K562 (cell line): ENCODE data around the gene CLCA2. TPM values are rescaled to one million over a fixed set of nuclear protein-coding genes. Genes with fewer than 3 reads are reported as not detected.
A peak's percentile ranks its signal among the peaks of the same experiment; 100 is the strongest.

Experiments
- ATF1 ChIP-seq, 2 experiments: fragments of 450-650 bp in 1 of 2; IDR thresholded peaks; 2 replicates each; pipeline ENCODE4 v1.6.1; 2016; ENCODE audit warnings: missing compliant biosample characterization in 1 of 2, missing genetic modification characterization in 1 of 2
- CBFA2T3 ChIP-seq: fragments of 450-650 bp; IDR thresholded peaks from 2 replicates; pipeline ENCODE4 v1.6.1; 2017
- CSDE1 ChIP-seq, 2 experiments: fragments of 450-650 bp; IDR thresholded peaks; 2 replicates each; pipeline ENCODE4 v1.6.1; 2016; ENCODE audit warnings: mild to moderate bottlenecking in 1 of 2
- GABPA ChIP-seq: fragments of 200-800 bp; sonication (Bioruptor generic); conservative IDR thresholded peaks from 2 replicates; pipeline ENCODE4 v1.6.1; 2016; ENCODE audit warnings: low read depth, missing genetic modification characterization, missing compliant biosample characterization
- HNRNPUL1 ChIP-seq: fragments of 200-400 bp; formaldehyde crosslinking; IDR thresholded peaks from 2 replicates; pipeline ENCODE4 v1.6.1; 2017; ENCODE audit warnings: low read length
- KAT8 ChIP-seq: fragments of 450-650 bp; IDR thresholded peaks from 2 replicates; pipeline ENCODE4 v1.6.1; 2016; ENCODE audit warnings: low read depth, mild to moderate bottlenecking
- NUFIP1 ChIP-seq: fragments of 450-650 bp; IDR thresholded peaks from 2 replicates; pipeline ENCODE4 v1.6.1; 2018; ENCODE audit not compliant: partially characterized antibody
- POLR2H ChIP-seq: IDR thresholded peaks from 2 replicates; pipeline ENCODE4 v1.6.1; 2016; ENCODE audit warnings: missing genetic modification characterization, low read depth, mild to moderate bottlenecking, control low read depth, missing compliant biosample characterization, moderate library complexity
- RFX7 ChIP-seq: fragments of 250-450 bp; sonication (Bioruptor Pico); IDR thresholded peaks from 2 replicates; pipeline ENCODE4 v1.5.1; 2021; ENCODE audit warnings: mild to moderate bottlenecking
- SMAD3 ChIP-seq: fragments of 450-650 bp; formaldehyde crosslinking; conservative IDR thresholded peaks from 2 replicates; pipeline ENCODE4 v1.4.0; 2020; ENCODE audit warnings: mild to moderate bottlenecking
- STAT5B ChIP-seq: fragments of 250-450 bp; sonication (Bioruptor Pico); IDR thresholded peaks from 2 replicates; pipeline ENCODE4 v1.8.0; 2021; ENCODE audit warnings: mild to moderate bottlenecking, inconsistent platforms
- TCF3 ChIP-seq: sonication (generic); formaldehyde crosslinking; IDR thresholded peaks from 2 replicates; pipeline ENCODE4 v1.4.0; 2020; ENCODE audit warnings: mild to moderate bottlenecking, missing genetic modification reagents
- TOE1 ChIP-seq, 2 experiments: fragments of 450-650 bp in 1 of 2; sonication (generic) in 1 of 2; formaldehyde crosslinking in 1 of 2; IDR thresholded peaks; 2 replicates each; pipeline versions ENCODE4 v1.7.1 to v1.8.0; 2016 to 2022; ENCODE audit warnings: borderline replicate concordance in 2 of 2, mild to moderate bottlenecking in 2 of 2, antibody characterized with exemption in 1 of 2, inconsistent platforms in 1 of 2, low read depth in 1 of 2, missing genetic modification reagents in 1 of 2, moderate library complexity in 1 of 2
- XRCC3 ChIP-seq: fragments of 450-650 bp; IDR thresholded peaks from 2 replicates; pipeline ENCODE4 v1.6.1; 2017; ENCODE audit warnings: mild to moderate bottlenecking, moderate library complexity
- XRCC4 ChIP-seq: IDR thresholded peaks from one replicate; pipeline ENCODE4 v1.6.1; 2011; ENCODE audit not compliant: insufficient read depth, insufficient read length; ENCODE audit errors: extremely low read depth
- ZNF232 ChIP-seq: sonication (generic); formaldehyde crosslinking; IDR thresholded peaks from 2 replicates; pipeline ENCODE4 v1.8.0; 2022; ENCODE audit warnings: mild to moderate bottlenecking, missing genetic modification reagents
- ZNF263 ChIP-seq: sonication (generic); formaldehyde crosslinking; IDR thresholded peaks from 2 replicates; pipeline ENCODE4 v1.8.0; 2022; ENCODE audit warnings: mild to moderate bottlenecking, missing genetic modification reagents, borderline replicate concordance
- ZNF586 ChIP-seq: fragments of 450-650 bp; formaldehyde crosslinking; conservative IDR thresholded peaks from 2 replicates; pipeline ENCODE4 v1.4.0; 2020; ENCODE audit warnings: mild to moderate bottlenecking, moderate library complexity
- polyA plus RNA-seq, 8 experiments: library from polyadenylated mRNA; depleted of rRNA in 4 of 8; stranded (reverse) in 5 of 8; unstranded in 3 of 8; fragments of >200 nt; fragmentation: Nextera tagmentation in 2 of 8; fragmentation: Illumina TruSeq in 1 of 8; extraction: Ambion mirVana in 2 of 8; extraction: Trizol in 1 of 8; gene quantifications; 2 replicates each; pipeline versions ENCODE4 v1.2.1 to v1.2.3, GENCODE V29; 2011 to 2014; ENCODE audit warnings: inconsistent platforms in 1 of 8, missing spikeins in 1 of 8
- total RNA-seq, 7 experiments: library from RNA; depleted of rRNA in 6 of 7; stranded (reverse); fragments of >200 nt in 6 of 7; fragmentation: Illumina TruSeq in 2 of 7; extraction: Trizol in 2 of 7; gene quantifications; 2 replicates each; pipeline versions ENCODE4 v1.2.1 to v1.2.3, GENCODE V29; 2011 to 2021; ENCODE audit warnings: low replicate concordance in 1 of 7
- TF ChIP-seq, protein P1 (sequence below): IDR thresholded peaks from 2 replicates; pipeline ENCODE4 v1.6.1; 2016; ENCODE audit warnings: missing genetic modification characterization, missing compliant biosample characterization
- TF ChIP-seq, protein P2 (sequence below): fragments of 450-650 bp; IDR thresholded peaks from 2 replicates; pipeline ENCODE4 v1.6.1; 2017; ENCODE audit warnings: antibody characterized with exemption, mild to moderate bottlenecking
- TF ChIP-seq, protein P3 (sequence below): sonication (generic); formaldehyde crosslinking; IDR thresholded peaks from 2 replicates; pipeline ENCODE4 v1.8.1; 2022; ENCODE audit warnings: missing genetic modification reagents
- TF ChIP-seq, protein P4 (sequence below): fragments of 450-650 bp; IDR thresholded peaks from 2 replicates; pipeline ENCODE4 v1.6.1; 2016; ENCODE audit warnings: low read depth, mild to moderate bottlenecking, moderate library complexity

The CLCA2 gene
- total and polyA plus RNA-seq, 9 of the 15 experiments (the other 6 are each of a cell fraction or from before 2014, with no cell fraction given): 0.03 TPM; not detected in 8

DNA sequence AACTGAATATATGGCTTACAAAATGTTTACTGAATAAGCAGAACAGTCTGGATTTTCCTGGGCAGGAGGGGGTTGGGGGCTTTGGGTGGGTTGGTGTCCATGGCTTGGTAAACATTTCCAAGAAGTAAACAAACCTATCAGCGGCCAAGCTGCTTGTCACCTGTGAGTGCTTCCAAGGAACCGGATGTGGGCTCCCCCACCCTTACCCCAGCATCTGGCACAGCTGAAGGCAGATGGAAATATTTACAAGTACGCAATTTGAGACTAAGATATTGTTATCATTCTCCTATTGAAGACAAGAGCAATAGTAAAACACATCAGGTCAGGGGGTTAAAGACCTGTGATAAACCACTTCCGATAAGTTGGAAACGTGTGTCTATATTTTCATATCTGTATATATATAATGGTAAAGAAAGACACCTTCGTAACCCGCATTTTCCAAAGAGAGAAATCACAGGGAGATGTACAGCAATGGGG lies 44.6 kb downstream of the CLCA2 start, which contains the start of gene CLCA1 (continued):
- TF ChIP-seq, protein P1, sequence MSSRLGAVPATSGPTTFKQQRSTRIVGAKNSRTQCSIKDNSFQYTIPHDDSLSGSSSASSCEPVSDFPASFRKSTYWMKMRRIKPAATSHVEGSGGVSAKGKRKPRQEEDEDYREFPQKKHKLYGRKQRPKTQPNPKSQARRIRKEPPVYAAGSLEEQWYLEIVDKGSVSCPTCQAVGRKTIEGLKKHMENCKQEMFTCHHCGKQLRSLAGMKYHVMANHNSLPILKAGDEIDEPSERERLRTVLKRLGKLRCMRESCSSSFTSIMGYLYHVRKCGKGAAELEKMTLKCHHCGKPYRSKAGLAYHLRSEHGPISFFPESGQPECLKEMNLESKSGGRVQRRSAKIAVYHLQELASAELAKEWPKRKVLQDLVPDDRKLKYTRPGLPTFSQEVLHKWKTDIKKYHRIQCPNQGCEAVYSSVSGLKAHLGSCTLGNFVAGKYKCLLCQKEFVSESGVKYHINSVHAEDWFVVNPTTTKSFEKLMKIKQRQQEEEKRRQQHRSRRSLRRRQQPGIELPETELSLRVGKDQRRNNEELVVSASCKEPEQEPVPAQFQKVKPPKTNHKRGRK: no peak
- TF ChIP-seq ZNF263 (CRISPR knock-in tag) (no peak), ZNF232 (CRISPR knock-in tag) (no peak), GABPA (tag) (peak; percentile 54), NUFIP1 (no peak), TCF3 (CRISPR knock-in tag) (peak; percentile 36; the same call in 1 of the 2 replicates), CBFA2T3 (peak; percentile 46), RFX7 (CRISPR knock-in tag) (no peak), ZNF586 (no peak), HNRNPUL1 (no peak), SMAD3 (CRISPR knock-in tag) (no peak), ATF1 (CRISPR knock-in tag; IDR thresholded peaks at IDR 0.05) (no peak), ATF1 (tag; IDR thresholded peaks at IDR 0.05) (no peak), XRCC3 (no peak), XRCC4 (no peak), TOE1 (IDR thresholded peaks at IDR 0.05; ENCODE audit: borderline replicate concordance) (no peak), TOE1 (CRISPR knock-in tag; IDR thresholded peaks at IDR 0.05; ENCODE audit: borderline replicate concordance, low read depth) (no peak), CSDE1 (IDR thresholded peaks at IDR 0.05) (no peak), POLR2H (no peak), STAT5B (no peak), KAT8 (no peak)
- TF ChIP-seq, protein P2, sequence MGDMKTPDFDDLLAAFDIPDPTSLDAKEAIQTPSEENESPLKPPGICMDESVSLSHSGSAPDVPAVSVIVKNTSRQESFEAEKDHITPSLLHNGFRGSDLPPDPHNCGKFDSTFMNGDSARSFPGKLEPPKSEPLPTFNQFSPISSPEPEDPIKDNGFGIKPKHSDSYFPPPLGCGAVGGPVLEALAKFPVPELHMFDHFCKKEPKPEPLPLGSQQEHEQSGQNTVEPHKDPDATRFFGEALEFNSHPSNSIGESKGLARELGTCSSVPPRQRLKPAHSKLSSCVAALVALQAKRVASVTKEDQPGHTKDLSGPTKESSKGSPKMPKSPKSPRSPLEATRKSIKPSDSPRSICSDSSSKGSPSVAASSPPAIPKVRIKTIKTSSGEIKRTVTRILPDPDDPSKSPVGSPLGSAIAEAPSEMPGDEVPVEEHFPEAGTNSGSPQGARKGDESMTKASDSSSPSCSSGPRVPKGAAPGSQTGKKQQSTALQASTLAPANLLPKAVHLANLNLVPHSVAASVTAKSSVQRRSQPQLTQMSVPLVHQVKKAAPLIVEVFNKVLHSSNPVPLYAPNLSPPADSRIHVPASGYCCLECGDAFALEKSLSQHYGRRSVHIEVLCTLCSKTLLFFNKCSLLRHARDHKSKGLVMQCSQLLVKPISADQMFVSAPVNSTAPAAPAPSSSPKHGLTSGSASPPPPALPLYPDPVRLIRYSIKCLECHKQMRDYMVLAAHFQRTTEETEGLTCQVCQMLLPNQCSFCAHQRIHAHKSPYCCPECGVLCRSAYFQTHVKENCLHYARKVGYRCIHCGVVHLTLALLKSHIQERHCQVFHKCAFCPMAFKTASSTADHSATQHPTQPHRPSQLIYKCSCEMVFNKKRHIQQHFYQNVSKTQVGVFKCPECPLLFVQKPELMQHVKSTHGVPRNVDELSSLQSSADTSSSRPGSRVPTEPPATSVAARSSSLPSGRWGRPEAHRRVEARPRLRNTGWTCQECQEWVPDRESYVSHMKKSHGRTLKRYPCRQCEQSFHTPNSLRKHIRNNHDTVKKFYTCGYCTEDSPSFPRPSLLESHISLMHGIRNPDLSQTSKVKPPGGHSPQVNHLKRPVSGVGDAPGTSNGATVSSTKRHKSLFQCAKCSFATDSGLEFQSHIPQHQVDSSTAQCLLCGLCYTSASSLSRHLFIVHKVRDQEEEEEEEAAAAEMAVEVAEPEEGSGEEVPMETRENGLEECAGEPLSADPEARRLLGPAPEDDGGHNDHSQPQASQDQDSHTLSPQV: no peak
- TF ChIP-seq, protein P3, sequence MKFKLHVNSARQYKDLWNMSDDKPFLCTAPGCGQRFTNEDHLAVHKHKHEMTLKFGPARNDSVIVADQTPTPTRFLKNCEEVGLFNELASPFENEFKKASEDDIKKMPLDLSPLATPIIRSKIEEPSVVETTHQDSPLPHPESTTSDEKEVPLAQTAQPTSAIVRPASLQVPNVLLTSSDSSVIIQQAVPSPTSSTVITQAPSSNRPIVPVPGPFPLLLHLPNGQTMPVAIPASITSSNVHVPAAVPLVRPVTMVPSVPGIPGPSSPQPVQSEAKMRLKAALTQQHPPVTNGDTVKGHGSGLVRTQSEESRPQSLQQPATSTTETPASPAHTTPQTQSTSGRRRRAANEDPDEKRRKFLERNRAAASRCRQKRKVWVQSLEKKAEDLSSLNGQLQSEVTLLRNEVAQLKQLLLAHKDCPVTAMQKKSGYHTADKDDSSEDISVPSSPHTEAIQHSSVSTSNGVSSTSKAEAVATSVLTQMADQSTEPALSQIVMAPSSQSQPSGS (CRISPR knock-in tag): no peak
- TF ChIP-seq, protein P4, sequence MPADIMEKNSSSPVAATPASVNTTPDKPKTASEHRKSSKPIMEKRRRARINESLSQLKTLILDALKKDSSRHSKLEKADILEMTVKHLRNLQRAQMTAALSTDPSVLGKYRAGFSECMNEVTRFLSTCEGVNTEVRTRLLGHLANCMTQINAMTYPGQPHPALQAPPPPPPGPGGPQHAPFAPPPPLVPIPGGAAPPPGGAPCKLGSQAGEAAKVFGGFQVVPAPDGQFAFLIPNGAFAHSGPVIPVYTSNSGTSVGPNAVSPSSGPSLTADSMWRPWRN: peak; percentile 29; the same call in 1 of the 2 replicates
